HCT116 (cell line): Measurements from ENCODE around the gene ATAD2B. TPM values are rescaled to one million over a fixed set of nuclear protein-coding genes. Genes with fewer than 3 reads are reported as not detected.

ENCODE experiments used
- ATAC-seq: fragments of 200-7000 bp; cut with Tn5 transposase; 2 replicates; pipeline ENCODE4 v1.9.1; 2020; ENCODE audit warnings: mild to moderate bottlenecking, moderate library complexity
- BruUV-seq: library from RNA; stranded (reverse); fragments of 400-500 nt; replicated peaks from 2 replicates; lab custom pipeline; 2021; lab: Mats Ljungman, UMichigan
- CTCF ChIA-PET: fragments of 300-600 bp; sonication (Branson Sonifier 250); formaldehyde crosslinking; loops from one replicate; lab custom pipeline; 2021; ENCODE audit warnings: antibody characterized with exemption; lab: Charles Lee
- POLR2A ChIA-PET: fragments of 300-600, 350-600 bp; sonication (Branson Sonifier 250); formaldehyde crosslinking; loops from one replicate; lab custom pipeline; 2021; ENCODE audit warnings: antibody characterized with exemption; lab: Charles Lee
- RAD21 ChIA-PET, 2 experiments: fragments of 300-600 bp; sonication (Branson Sonifier 250); formaldehyde crosslinking; loops; one replicate each; lab custom pipeline; 2023; ENCODE audit warnings: low total read pairs in 2 of 2; ENCODE audit not compliant: uncharacterized antibody in 2 of 2, unreplicated experiment in 2 of 2, low non-redundant PET in 1 of 2; lab: Charles Lee
- DNase-seq: peaks from one replicate; pipeline ENCODE4 v3.0.0-alpha.2; 2010; ENCODE audit warnings: low read depth, low spot score
- H2AFZ ChIP-seq: fragments of 200-600 bp; shearing (Covaris generic), sonication (generic); 2 replicates; pipeline ENCODE4 v1.6.1; 2017; ENCODE audit warnings: low read depth, mixed run types, mixed read lengths, antibody characterized with exemption, low read length; ENCODE audit not compliant: poor library complexity, severe bottlenecking
- H3K27ac ChIP-seq: 2 replicates; pipeline ENCODE4 v1.5.1; 2012; ENCODE audit warnings: low read depth, low read length
- H3K27me3 ChIP-seq: fragments of 200-600 bp; sonication (generic); 2 replicates; pipeline ENCODE4 v1.6.1; 2016; ENCODE audit warnings: mixed run types, low read length, mixed read lengths; ENCODE audit not compliant: insufficient read depth
- H3K36me3 ChIP-seq, 2 experiments: fragments of 200-500 bp in 1 of 2; fragments of 200-600 bp in 1 of 2; sonication (Bioruptor generic) in 1 of 2; sonication (generic) in 1 of 2; 2 replicates each; pipeline versions ENCODE4 v1.5.1 to v1.6.1; 2014 to 2016; ENCODE audit warnings: low read length in 2 of 2, inconsistent platforms in 1 of 2, mixed read lengths in 1 of 2, mixed run types in 1 of 2; ENCODE audit not compliant: insufficient read depth in 2 of 2, control insufficient read depth in 1 of 2
- H3K4me1 ChIP-seq, 2 experiments: fragments of 200-600 bp in 1 of 2; sonication (generic) in 1 of 2; 2 replicates each; pipeline versions ENCODE4 v1.5.1 to v1.6.1; 2012 to 2017; ENCODE audit warnings: low read length in 2 of 2, inconsistent platforms in 1 of 2, mild to moderate bottlenecking in 1 of 2, mixed read lengths in 1 of 2, mixed run types in 1 of 2, moderate library complexity in 1 of 2; ENCODE audit not compliant: insufficient read depth in 2 of 2, control insufficient read depth in 1 of 2
- H3K4me2 ChIP-seq: fragments of 200-600 bp; sonication (generic); 2 replicates; pipeline ENCODE4 v1.6.1; 2017; ENCODE audit warnings: mixed run types, low read length, mixed read lengths
- H3K4me3 ChIP-seq, 2 experiments: fragments of 200-600 bp in 1 of 2; sonication (generic) in 1 of 2; replicated peaks in 1 of 2; 2 replicates each; pipeline ENCODE4 v1.5.1; 2011 to 2016; ENCODE audit warnings: low read length in 2 of 2, control low read depth in 1 of 2, low read depth in 1 of 2, mild to moderate bottlenecking in 1 of 2, mixed read lengths in 1 of 2, mixed run types in 1 of 2
- H3K79me2 ChIP-seq: fragments of 200-600 bp; sonication (generic); 2 replicates; pipeline ENCODE4 v1.6.1; 2017; ENCODE audit warnings: mild to moderate bottlenecking, mixed run types, low read length, moderate library complexity, mixed read lengths; ENCODE audit not compliant: insufficient read depth
- H3K9ac ChIP-seq: fragments of 200-600 bp; sonication (generic); 2 replicates; pipeline ENCODE4 v1.6.1; 2016; ENCODE audit warnings: low read length, mixed read lengths
- H3K9me2 ChIP-seq: fragments of 200-600 bp; sonication (generic), shearing (Covaris generic); 2 replicates; pipeline ENCODE4 v1.6.1; 2017; ENCODE audit warnings: mixed run types, mild to moderate bottlenecking, moderate library complexity; ENCODE audit not compliant: insufficient read depth
- H3K9me3 ChIP-seq, 2 experiments: fragments of 200-500 bp in 1 of 2; fragments of 200-600 bp in 1 of 2; sonication (Bioruptor generic) in 1 of 2; sonication (generic) in 1 of 2; 2 replicates each; pipeline ENCODE4 v1.6.1; 2014 to 2017; ENCODE audit warnings: low read length in 2 of 2, mixed read lengths in 2 of 2, inconsistent platforms in 1 of 2, low read depth in 1 of 2, mild to moderate bottlenecking in 1 of 2, mixed run types in 1 of 2, moderate library complexity in 1 of 2; ENCODE audit not compliant: control insufficient read depth in 1 of 2, insufficient read depth in 1 of 2
- H4K20me1 ChIP-seq: fragments of 200-600 bp; sonication (generic), shearing (Covaris generic); 2 replicates; pipeline ENCODE4 v1.6.1; 2017; ENCODE audit warnings: mixed run types, mild to moderate bottlenecking, moderate library complexity; ENCODE audit not compliant: insufficient read depth
- CBX3 ChIP-seq: IDR thresholded peaks from 2 replicates; pipeline ENCODE4 v1.6.1; 2012; ENCODE audit warnings: low read depth
- CEBPB ChIP-seq: IDR thresholded peaks from 2 replicates; pipeline ENCODE4 v1.6.1; 2012; ENCODE audit warnings: low read depth
- EGR1 ChIP-seq: IDR thresholded peaks from 2 replicates; pipeline ENCODE4 v1.6.1; 2012; ENCODE audit warnings: low read depth
- FOSL1 ChIP-seq: IDR thresholded peaks from 2 replicates; pipeline ENCODE4 v1.6.1; 2012; ENCODE audit warnings: low read depth
- JUND ChIP-seq: IDR thresholded peaks from 2 replicates; pipeline ENCODE4 v1.6.1; 2012
- MAX ChIP-seq: IDR thresholded peaks from 2 replicates; pipeline ENCODE4 v1.6.1; 2012
- REST ChIP-seq: IDR thresholded peaks from 2 replicates; pipeline ENCODE4 v1.6.1; 2012; ENCODE audit warnings: low read depth
- YY1 ChIP-seq: IDR thresholded peaks from 2 replicates; pipeline ENCODE4 v1.6.1; 2011; ENCODE audit warnings: low read length, low read depth, moderate library complexity, mild to moderate bottlenecking; ENCODE audit not compliant: insufficient replicate concordance; ENCODE audit errors: extremely low read depth
- ZFX ChIP-seq: fragments of 450-650 bp; IDR thresholded peaks from 2 replicates; pipeline ENCODE4 v1.6.1; 2017
- ZNF274 ChIP-seq: fragments of 200-500 bp; sonication (Bioruptor generic); IDR thresholded peaks from 2 replicates; pipeline ENCODE4 v1.6.1; 2014; ENCODE audit warnings: mild to moderate bottlenecking, low read depth, low read length, inconsistent platforms
- intact Hi-C: fragments of 100-400 bp; cut with micrococcal nuclease; formaldehyde crosslinking; loops from 2 replicates; pipeline ENCODE4 v1.10.0; 2022
- total RNA-seq: library from RNA; stranded (reverse); gene quantifications from one replicate; pipeline ENCODE4 v1.2.1, GENCODE V29; 2021; ENCODE audit not compliant: unreplicated experiment

The ATAD2B gene
- total RNA-seq, 1 experiment from 2014 or later: 9.6 TPM

GRCh38 chr2:23901966-23902846 is 24.7 kb downstream of the ATAD2B start:
- Histone ChIP-seq H3K27ac (no peak overlapping the region), H3K4me2 (no peak overlapping the region), H3K4me3 (no peak overlapping the region), H4K20me1 (no peaks in the 10 kb centered on the region), H3K9me2 (no peaks in the 10 kb centered on the region), H3K4me1 (peaks cover 21 to 25% of the 10 kb centered on the region in 2 experiments), H3K36me3 (no peaks in the 10 kb centered on the region), H2AFZ (no peak overlapping the region), H3K79me2 (peaks cover 34% of the 10 kb centered on the region), H3K9me3 (no peaks in the 10 kb centered on the region), H3K27me3 (no peaks in the 10 kb centered on the region), H3K9ac (no peak overlapping the region)
- ChIA-PET CTCF (no interaction called here), POLR2A (no interaction called here), RAD21 (no interaction called here)
- DNase-seq (no peak), ATAC-seq (no peak)
- intact Hi-C loops: no loop called here
- TF ChIP-seq YY1 (no peak), CEBPB (peak; percentile 61)
- BruUV-seq: no TSS peak

DNA sequence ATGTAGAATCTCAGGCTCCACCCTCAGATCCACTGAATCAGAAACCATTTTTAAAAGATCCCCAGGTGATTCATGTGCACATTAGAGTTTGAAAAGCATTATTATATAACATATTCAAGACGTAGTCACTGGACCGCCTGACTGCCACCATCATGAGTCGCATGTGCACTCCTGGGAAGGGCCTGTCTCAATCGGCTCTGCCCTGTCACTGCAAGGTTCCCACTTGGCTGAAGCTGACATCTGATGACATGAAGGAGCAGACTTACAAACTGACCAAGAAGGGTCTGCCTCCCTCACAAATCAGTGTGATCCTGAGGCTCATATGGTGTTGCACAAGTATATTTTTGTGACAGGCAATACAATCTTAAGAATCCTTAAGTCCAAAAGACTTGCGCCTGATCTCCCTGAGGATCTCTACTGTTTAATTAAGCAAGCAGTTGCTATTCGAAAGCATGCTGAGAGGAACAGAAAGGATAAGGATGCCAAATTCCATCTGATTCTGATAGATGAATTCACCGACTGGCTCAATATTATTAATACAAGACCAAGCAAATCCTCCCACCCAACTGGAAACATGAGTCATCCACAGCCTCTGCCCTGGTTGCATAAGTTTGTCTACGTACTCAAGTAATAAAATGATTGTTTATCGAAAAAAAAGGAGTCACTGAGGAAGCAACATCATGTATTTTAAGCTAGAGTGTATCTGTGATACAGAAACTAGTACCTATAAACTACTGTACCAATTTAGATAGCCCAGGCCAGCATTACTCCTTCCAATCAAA is 26.2 kb downstream of the ATAD2B start:
- Histone ChIP-seq H3K4me2 (peak overlapping the region; percentile 65), H3K9ac (0 out of 2 replicates have a peak overlapping the region, but pooled peaks have one; percentile 0), H3K79me2 (peaks cover 34% of the 10 kb centered on the region), H3K27ac (peak overlapping the region; percentile 32; the same call in 1 of the 2 replicates), H2AFZ (no peak overlapping the region), H3K4me3 (peak overlapping the region in 1 of 2 experiments; percentile 15; a peak in 2 of 4 replicates), H4K20me1 (no peaks in the 10 kb centered on the region), H3K9me2 (no peaks in the 10 kb centered on the region), H3K9me3 (no peaks in the 10 kb centered on the region), H3K36me3 (no peaks in the 10 kb centered on the region), H3K27me3 (no peaks in the 10 kb centered on the region), H3K4me1 (peaks cover 21 to 25% of the 10 kb centered on the region in 2 experiments)
- ChIA-PET CTCF (interaction anchor here (0.6 to 0.7 kb wide), 2 partner anchors 26 to 82 kb away, joined by 3 read pairs; partner anchors contain the start of gene ATAD2B), RAD21 (interaction anchor here in 1 of 2 experiments (0.7 kb wide), 1 partner anchor 11 kb away, joined by 3 read pairs; no protein-coding TSS in a partner anchor), POLR2A (no interaction called here)
- peak; percentile 33 for DNase-seq
- TF ChIP-seq FOSL1 (peak; percentile 63), YY1 (peak; percentile 31), CBX3 (no peak), MAX (peak; percentile 17; the same call in 1 of the 2 replicates), CEBPB (peak; percentile 86), EGR1 (peak; percentile 34; the same call in 1 of the 2 replicates), REST (no peak), ZNF274 (no peak), ZFX (no peak), JUND (peak; percentile 69)
- BruUV-seq: no TSS peak
- ATAC-seq: peak; percentile 85
- intact Hi-C loops: no loop called here
